ENCODE results near the gene CABP4.

GRCh38 chr11:67486481-67487195, 31.5 kb downstream of the CABP4 start:
- TF ChIP-seq CTCF (IDR thresholded peaks at IDR 0.05) (no peak), POLR2AphosphoS5 (IDR thresholded peaks at IDR 0.05) (no peak), POLR2A (IDR thresholded peaks at IDR 0.05) (no peak), EP300 (IDR thresholded peaks at IDR 0.05) (no peak)
